Transverse colon (tissue), 4 donors: ENCODE data around the gene CNTFR.

Experiments used
- CTCF ChIP-seq, 5 experiments: fragments of 200-600 bp in 3 of 5; fragments of 450-650 bp in 2 of 5; sonication (generic) in 3 of 5; IDR thresholded peaks; 1 replicate in 2 of 5; 2 replicates in 3 of 5; pipeline ENCODE4 v1.5.1; 2016 to 2017; ENCODE audit warnings: antibody characterized with exemption in 5 of 5, inconsistent platforms in 3 of 5, mild to moderate bottlenecking in 2 of 5, moderate library complexity in 1 of 5
- EP300 ChIP-seq: sonication (generic); formaldehyde crosslinking; IDR thresholded peaks from one replicate; pipeline ENCODE4 v1.6.1; 2017; ENCODE audit warnings: antibody characterized with exemption, low read depth
- POLR2A ChIP-seq: fragments of 450-650 bp; IDR thresholded peaks from one replicate; pipeline ENCODE4 v1.6.1; 2016; ENCODE audit warnings: antibody characterized with exemption, mild to moderate bottlenecking, moderate library complexity
- POLR2AphosphoS5 ChIP-seq, 3 donors: sonication (generic); formaldehyde crosslinking; IDR thresholded peaks; one replicate each; pipeline ENCODE4 v1.6.1; 2016; ENCODE audit warnings: antibody characterized with exemption in 3 of 3

- TF ChIP-seq CTCF (IDR thresholded peaks at IDR 0.05) (no peak), POLR2A (no peak), POLR2AphosphoS5 (IDR thresholded peaks at IDR 0.05) (no peak), EP300 (no peak)
Measured at GRCh38 chr9:34503406-34503805, 86.1 kb downstream of the CNTFR start.
